HG02973 (cell line): ENCODE results near the gene B3GALNT2.

Source experiments
- ATAC-seq: cut with Tn5 transposase; IDR thresholded peaks from one replicate; pipeline ENCODE4 v1.9.1; 2021; ENCODE audit warnings: moderate library complexity; ENCODE audit not compliant: unreplicated experiment

The B3GALNT2 gene

DNA sequence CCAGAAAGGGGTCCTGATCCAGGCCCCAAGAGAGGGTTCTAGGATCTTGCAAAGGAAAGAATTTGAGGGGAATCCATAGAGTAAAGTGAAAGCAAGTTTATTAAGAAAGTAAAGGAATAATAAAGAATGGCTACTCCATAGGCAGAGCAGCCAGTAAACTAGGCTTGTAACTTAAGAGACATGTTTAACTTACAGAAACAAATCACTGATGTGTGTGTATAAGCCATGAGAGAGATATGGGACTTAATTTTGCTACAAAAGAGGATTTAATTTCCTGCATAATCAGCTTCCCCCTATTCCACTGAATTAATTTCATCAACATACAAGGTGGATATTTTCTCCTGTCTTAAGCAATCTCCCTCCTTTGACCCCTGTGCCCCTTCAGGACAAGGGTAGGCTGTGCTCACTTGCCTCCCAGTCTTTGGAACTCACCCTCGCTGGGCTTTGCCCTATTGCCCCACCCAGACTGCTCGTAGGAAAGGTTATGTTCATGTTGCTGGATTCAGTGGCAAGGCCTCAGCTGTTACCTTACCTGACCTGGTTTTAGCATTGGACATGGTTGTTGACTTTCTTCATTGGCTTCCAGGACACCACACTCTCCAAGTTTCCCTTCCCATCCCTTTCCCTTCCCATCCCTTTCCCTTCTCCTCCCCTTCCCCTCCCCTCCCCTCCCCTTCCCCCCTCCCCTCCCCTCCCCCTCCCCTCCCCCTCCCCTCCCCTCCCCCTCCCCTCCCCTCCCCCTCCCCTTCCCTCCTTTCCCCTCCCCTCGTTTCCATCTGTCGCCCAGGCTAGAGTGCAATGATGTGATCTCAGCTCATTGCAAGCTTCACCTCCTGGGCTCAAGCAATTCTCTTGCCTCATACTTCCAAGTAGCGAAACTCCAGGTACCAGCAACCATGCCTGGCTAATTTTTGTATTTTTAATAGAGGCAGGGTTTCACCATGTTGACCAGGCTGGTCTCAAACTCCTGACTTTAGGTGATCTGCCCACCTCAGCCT, 92.5 kb downstream of the B3GALNT2 start:
- no peak for ATAC-seq

DNA sequence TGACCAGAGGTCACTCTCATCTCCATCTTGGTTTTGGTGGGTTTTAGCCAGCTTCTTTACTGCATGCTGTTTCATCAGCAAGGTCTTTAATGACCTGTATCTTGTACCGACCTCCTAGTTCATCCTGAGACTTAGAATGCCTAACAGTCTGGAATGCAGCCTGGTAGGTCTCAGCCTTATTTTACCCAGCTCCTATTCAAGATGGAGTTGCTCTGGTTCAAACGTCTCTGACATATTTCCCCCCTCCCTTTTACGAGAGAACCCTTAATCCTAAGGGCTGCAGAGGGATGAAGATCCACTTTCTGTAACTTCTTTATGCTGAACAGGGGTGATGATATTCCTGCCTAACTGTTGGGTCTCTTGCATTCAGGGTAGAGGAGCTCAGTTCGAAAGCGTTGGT, 93.8 kb downstream of the B3GALNT2 start:
- ATAC-seq: no peak

DNA sequence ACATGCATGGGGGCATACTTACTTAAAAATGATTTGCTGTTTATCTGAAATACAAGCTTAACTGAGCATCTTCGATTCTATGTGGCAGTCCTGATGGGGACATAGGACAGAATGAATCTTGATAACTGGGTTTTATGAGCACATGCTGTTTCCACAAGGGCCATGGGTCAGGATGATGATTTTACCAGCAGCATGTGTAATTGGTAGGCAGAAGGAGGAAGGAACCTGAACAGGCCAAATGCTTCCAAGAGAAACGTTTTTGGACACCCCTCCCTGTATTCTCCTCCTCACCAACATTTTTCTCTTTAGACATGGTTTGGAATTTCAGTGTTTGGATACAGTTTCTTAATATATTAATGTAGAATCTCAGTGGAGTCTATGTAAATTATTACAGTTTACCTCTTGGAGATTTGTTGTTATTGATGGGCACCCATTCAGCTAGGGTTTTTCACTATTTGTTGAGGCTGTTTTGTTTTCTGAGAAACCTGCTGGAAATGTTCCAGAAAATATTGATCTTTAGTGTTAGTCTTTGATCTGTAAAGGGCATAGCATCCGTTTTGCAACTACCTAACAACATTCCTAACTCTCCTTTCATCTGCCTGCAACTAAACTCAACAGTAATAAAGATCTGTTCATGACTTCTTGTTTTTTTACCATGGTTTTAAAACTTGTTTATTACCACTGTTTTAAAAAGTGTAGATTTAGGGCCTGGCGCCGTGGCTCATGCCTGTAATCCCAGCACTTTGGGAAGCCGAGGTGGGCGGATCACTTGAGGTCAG, 95.0 kb downstream of the B3GALNT2 start:
- ATAC-seq: no peak

DNA sequence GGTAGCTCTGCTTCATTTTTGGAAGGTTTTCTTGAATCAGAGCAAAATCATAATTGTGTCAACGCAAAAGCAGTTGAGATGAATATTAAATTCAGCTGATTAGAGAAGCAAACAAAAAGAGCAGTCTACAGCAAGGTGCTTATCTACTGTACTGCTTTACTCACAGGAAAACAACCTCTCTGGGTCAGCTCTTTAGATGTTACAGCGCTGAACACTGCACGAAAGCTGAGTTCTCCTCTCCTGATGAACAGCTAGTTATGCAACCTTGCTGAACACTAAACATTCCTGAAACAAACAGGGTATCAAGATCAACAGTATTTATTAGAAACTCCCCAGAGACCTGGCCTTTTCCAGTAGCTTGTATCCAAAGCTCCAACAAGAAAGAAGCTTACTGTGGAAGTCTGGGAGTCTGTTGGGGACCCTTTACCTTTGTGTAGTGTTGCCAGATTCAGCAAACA, 95.7 kb downstream of the B3GALNT2 start:
- ATAC-seq: no peak

DNA sequence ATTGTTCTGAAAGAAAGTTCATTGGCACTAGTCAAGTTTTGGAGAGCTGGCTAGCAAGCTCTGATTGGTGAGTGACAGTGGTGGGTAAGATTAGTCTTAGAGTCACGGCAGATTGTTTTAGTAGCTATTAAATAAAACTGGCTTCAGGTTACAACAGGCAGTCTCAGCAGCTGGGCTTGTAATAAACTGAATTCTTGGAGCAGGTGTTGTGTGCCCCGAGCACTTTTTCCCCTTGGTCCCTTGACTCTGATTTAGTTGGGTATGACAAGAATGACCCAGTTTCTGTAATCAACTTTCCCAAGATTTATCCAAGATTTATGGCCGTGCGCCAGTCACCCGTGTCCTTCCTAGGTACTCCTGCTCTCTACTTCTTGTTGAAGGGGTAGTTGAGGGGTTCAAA, 96.8 kb downstream of the B3GALNT2 start:
- ATAC-seq: no peak

DNA sequence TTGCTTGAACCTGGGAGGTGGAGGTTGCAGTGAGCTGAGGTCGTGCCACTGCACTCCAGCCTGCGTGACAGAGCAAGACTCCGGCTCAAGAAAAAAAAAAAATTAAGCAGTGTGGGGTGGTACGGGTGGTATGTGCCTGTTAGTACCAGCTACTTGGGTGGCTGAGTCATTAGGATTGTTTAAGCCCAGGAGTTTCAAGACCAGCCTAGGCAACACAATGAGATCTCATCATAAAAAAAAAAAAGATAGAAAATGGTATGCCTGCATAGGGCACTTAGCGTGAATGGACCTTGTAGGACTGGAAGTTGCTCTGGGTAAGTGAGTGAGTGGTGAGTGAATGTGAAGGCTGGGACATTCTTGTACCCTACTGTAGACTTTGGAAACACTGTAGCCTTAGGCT, 100.1 kb downstream of the B3GALNT2 start:
- no peak for ATAC-seq

DNA sequence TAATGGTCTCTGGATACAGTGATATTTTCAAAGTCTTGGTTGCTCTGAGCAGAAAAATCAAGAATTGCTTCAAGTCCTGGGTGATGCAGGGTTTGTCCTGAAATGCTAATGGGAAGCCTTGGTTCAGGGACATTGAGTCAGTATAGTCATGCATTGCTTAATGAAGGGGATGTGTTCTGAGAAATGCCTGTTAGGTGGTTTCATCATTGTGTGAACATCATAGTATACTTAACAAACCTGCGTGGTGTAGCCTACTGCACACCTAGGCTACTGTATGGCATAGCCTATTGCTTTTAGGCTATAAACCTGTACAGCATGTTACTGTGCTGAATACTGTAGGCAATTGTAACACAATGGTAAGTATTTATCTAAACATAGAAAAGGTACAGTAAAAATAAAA, 100.7 kb downstream of the B3GALNT2 start:
- no peak for ATAC-seq

DNA sequence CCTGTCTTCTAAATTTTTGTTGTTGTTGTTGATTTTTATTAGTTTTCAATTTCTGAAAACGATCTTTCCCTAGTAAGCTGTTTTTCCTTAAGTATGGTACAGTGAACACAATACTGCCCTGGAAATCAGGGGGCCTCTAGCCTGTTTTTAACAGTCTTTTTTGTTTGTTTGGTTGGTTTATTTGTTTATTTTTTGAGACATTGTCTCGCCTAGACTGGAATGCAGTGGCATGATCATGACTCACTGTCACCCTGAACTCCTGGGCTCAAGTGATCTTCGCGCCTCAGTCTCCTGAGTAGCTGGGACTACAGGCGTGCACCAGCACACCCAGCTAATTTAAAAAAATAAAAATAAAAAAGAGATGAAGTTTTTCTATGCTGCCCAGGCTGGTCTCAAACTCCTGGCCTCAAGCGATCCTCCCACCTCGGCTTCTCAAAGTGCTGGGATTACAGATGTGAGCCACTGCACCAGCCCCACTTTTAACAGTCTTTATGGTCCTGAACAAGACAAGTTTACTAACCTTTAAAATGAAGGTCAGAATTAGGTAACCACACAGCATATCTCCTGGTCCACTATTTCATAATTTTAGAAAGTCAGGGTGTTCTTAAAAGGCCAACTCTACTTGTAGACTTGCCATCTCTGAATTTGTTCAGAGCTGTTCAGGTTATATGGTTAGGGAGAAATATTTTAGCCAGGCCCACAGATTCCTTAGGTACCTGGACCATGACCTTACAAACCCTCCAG, 101.6 kb downstream of the B3GALNT2 start:
- ATAC-seq: no peak

DNA sequence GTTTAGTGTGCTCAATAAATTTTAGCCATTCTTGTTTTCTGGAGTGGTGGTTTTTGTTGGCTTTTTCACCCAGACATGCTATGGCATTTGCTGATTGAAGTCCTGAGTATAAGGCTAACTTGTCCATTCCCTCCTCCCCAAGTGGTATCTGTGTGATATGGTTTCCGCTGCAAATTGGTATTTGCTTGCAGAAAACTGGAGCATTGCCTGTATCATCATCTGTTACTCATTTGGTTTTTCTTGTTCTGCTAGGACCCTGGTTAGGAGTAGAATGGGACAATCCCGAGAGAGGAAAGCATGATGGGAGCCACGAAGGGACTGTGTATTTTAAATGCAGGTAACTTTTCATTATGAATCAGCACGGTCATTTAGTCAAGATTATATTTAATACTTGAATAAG, 103.0 kb downstream of the B3GALNT2 start:
- no peak for ATAC-seq
